K562 treated with DMSO at 1 percent for 4 hours (cell line): ENCODE measurements around the gene VGF. TPM values are rescaled to one million over a fixed set of nuclear protein-coding genes. Genes with fewer than 3 reads are reported as not detected.

ENCODE experiments used
- total RNA-seq: library from RNA; unstranded; fragments of 300-600 nt; gene quantifications from 2 replicates; pipeline ENCODE4 v1.2.3, GENCODE V29; 2022; ENCODE audit not compliant: insufficient read depth

VGF gene
- 0.46 and 0.95 TPM in 2 replicates for total RNA-seq

GRCh38 chr7:101165075-101165957 lies at the start of gene VGF:
Gene VGF, minus strand, starts transcription at chr7:101165569. Its CDS starts 726 bp downstream, at chr7:101164843.

GRCh38 chr7:101200862-101201599 lies 35.7 kb upstream of the VGF start, which contains the start of gene MOGAT3:
Gene MOGAT3, minus strand, starts transcription at chr7:101201036. Its CDS starts 182 bp downstream, at chr7:101200854.

GRCh38 chr7:101180130-101180755 lies 14.9 kb upstream of the VGF start, which contains the start of gene NAT16:
Gene NAT16, minus strand, starts transcription at chr7:101180293. Its CDS starts 5,486 bp downstream, at chr7:101174807.

GRCh38 chr7:101153969-101154692 lies 11.2 kb downstream of the VGF start, which contains the start of gene AP1S1:
Gene AP1S1, plus strand, starts transcription at chr7:101154476. Its CDS starts 39 bp downstream, at chr7:101154515.

GRCh38 chr7:101126651-101127459 lies 38.5 kb downstream of the VGF start, which contains the start of gene SERPINE1:
Gene SERPINE1, plus strand, starts transcription at chr7:101127104. Its CDS starts 1,290 bp downstream, at chr7:101128394.

Other genes starting within 250 kb of the VGF start
- not detected in 2 replicates for gene MUC3A, start 216.0 kb downstream of the VGF start, total RNA-seq
- gene MUC12, start 196.0 kb downstream of the VGF start, total RNA-seq = not detected in 2 replicates
- gene MUC17, start 145.5 kb downstream of the VGF start, total RNA-seq = not detected in 2 replicates
- 16.0 and 19.5 TPM in 2 replicates for gene TRIM56, start 80.1 kb downstream of the VGF start, total RNA-seq
- gene SERPINE1, start 38.5 kb downstream of the VGF start, total RNA-seq = 1.9 and 2.1 TPM in 2 replicates
- 88.2 and 96.0 TPM in 2 replicates for gene AP1S1, start 11.1 kb downstream of the VGF start, total RNA-seq
- not detected in 2 replicates for gene NAT16, start 14.7 kb upstream of the VGF start, total RNA-seq
- gene MOGAT3, start 35.5 kb upstream of the VGF start, total RNA-seq = not detected in 2 replicates
- 59.8 and 75.1 TPM in 2 replicates for gene PLOD3, start 52.0 kb upstream of the VGF start, total RNA-seq
- 129 and 132 TPM in 2 replicates for gene ZNHIT1, start 52.6 kb upstream of the VGF start, total RNA-seq
- 22.1 and 30.7 TPM in 2 replicates for gene CLDN15, start 72.2 kb upstream of the VGF start, total RNA-seq
- 147 and 169 TPM in 2 replicates for gene FIS1, start 79.5 kb upstream of the VGF start, total RNA-seq
- gene IFT22, start 156.2 kb upstream of the VGF start, total RNA-seq = 9.9 and 11.8 TPM in 2 replicates
- gene COL26A1, start 197.3 kb upstream of the VGF start, total RNA-seq = 0.58 and 1.2 TPM in 2 replicates